Heart left ventricle (tissue), 13 donors: ENCODE data around the gene MAN1C1.

ENCODE experiments used
- POLR2A ChIP-seq, 2 donors: fragments of 450-650 bp; IDR thresholded peaks; one replicate each; pipeline ENCODE4 v1.6.1; 2017; ENCODE audit warnings: antibody characterized with exemption in 2 of 2, mild to moderate bottlenecking in 2 of 2, moderate library complexity in 2 of 2
- TF ChIP-seq, protein P1 (sequence below), 12 donors: fragments of 200-600 bp; sonication (generic) in 4 of 12; IDR thresholded peaks; one replicate each; pipeline versions ENCODE4 v1.5.0 to v1.8.0; 2018 to 2022; ENCODE audit warnings: antibody characterized with exemption in 12 of 12, mild to moderate bottlenecking in 5 of 12
- donor health status: ischemic (EF 13 %, LVEDD 7.1; RV severe dilation, severe dysfunction).
- donor health status: DM: no; HTN: yes; CAD: no.
- donor health status: DM: no; HTN: no; CAD: no.
- donor health status: ischemic (EF 25% LVEDD 6.9; RV normal size, moderate dysfunction).
- donor health status: ischemic (EF 25% LVEDD 5.7; RV mildly dilated, moderate dysfunction).
- donor health status: ischemic (EF 35%, LVEDD 5.7; RV mildly dilated, moderate dysfunction).
- donor health status: nonischemic (EF 11% LVEDD 7.7; RV severe dilation, severe dysfunction).
- donor health status: DM: yes; HTN: yes; CAD: no.
- donor health status: PGD.
- donor health status: ischemic (EF 29% LVEDD 5.4; RV normal size, mild dysfunction).
- donor health status: nonischemic (EF 23%, LVEDD 6.1; RV moderate dilation, normal function).

GRCh38 chr1:25621876-25622275, 5.3 kb downstream of the MAN1C1 start:
- TF ChIP-seq, protein P1, sequence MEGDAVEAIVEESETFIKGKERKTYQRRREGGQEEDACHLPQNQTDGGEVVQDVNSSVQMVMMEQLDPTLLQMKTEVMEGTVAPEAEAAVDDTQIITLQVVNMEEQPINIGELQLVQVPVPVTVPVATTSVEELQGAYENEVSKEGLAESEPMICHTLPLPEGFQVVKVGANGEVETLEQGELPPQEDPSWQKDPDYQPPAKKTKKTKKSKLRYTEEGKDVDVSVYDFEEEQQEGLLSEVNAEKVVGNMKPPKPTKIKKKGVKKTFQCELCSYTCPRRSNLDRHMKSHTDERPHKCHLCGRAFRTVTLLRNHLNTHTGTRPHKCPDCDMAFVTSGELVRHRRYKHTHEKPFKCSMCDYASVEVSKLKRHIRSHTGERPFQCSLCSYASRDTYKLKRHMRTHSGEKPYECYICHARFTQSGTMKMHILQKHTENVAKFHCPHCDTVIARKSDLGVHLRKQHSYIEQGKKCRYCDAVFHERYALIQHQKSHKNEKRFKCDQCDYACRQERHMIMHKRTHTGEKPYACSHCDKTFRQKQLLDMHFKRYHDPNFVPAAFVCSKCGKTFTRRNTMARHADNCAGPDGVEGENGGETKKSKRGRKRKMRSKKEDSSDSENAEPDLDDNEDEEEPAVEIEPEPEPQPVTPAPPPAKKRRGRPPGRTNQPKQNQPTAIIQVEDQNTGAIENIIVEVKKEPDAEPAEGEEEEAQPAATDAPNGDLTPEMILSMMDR (IDR thresholded peaks at IDR 0.05): no peak
- no peak for TF ChIP-seq POLR2A (IDR thresholded peaks at IDR 0.05)
